ENCODE results near the gene NKAPL. TPM values are rescaled to one million over a fixed set of nuclear protein-coding genes. Genes with fewer than 3 reads are reported as not detected.

The NKAPL gene
- total and polyA plus RNA-seq, 2 of the 8 experiments (the other 6 are each of a cell fraction or from before 2014, with no cell fraction given): 0.08 TPM; not detected in 1

- TF ChIP-seq CHD7 (IDR thresholded peaks at IDR 0.05; ENCODE audit: insufficient replicate concordance, low read length): no peak
- no peak for TF ChIP-seq POU5F1 (IDR thresholded peaks at IDR 0.05; ENCODE audit: low read depth, low read length)
- no peak for TF ChIP-seq RBBP5 (IDR thresholded peaks at IDR 0.05; ENCODE audit: borderline replicate concordance, low read depth, low read length)
- no peak for TF ChIP-seq SP4 (IDR thresholded peaks at IDR 0.05; ENCODE audit: low read length)
- no peak for TF ChIP-seq KDM1A (IDR thresholded peaks at IDR 0.05; ENCODE audit: borderline replicate concordance, low read length)
- no peak for TF ChIP-seq EGR1 (IDR thresholded peaks at IDR 0.05; ENCODE audit: borderline replicate concordance, low read depth, low read length)
- no peak for TF ChIP-seq CEBPB (IDR thresholded peaks at IDR 0.05; ENCODE audit: low read depth, low read length)
- no peak for TF ChIP-seq SUZ12 (IDR thresholded peaks at IDR 0.05; ENCODE audit: low read length)
- no peak for TF ChIP-seq POLR2AphosphoS5 (IDR thresholded peaks at IDR 0.05; ENCODE audit: low read depth, low read length)
- TF ChIP-seq KDM5A (IDR thresholded peaks at IDR 0.05; ENCODE audit: low read length): no peak
- TF ChIP-seq TAF1 (IDR thresholded peaks at IDR 0.05; ENCODE audit: low read depth, low read length): no peak
- TF ChIP-seq E2F6 (IDR thresholded peaks at IDR 0.05): no peak
Observed at GRCh38 chr6:28266563-28266961, 7.5 kb downstream of the NKAPL start (continued).

Data from H1 (cell line).